GM18519 (cell line): ENCODE measurements around the gene SMG5.
"Not testable (repeated sequence)": the region's sequence is repeated elsewhere in the genome, so short reads cannot be mapped to it uniquely, and the experiment has no call there.

Source experiments
- ATAC-seq: cut with Tn5 transposase; IDR thresholded peaks from one replicate; pipeline ENCODE4 v1.9.1; 2021; ENCODE audit warnings: mild to moderate bottlenecking, moderate library complexity; ENCODE audit not compliant: unreplicated experiment, low FRiP score

Gene SMG5, protein sequence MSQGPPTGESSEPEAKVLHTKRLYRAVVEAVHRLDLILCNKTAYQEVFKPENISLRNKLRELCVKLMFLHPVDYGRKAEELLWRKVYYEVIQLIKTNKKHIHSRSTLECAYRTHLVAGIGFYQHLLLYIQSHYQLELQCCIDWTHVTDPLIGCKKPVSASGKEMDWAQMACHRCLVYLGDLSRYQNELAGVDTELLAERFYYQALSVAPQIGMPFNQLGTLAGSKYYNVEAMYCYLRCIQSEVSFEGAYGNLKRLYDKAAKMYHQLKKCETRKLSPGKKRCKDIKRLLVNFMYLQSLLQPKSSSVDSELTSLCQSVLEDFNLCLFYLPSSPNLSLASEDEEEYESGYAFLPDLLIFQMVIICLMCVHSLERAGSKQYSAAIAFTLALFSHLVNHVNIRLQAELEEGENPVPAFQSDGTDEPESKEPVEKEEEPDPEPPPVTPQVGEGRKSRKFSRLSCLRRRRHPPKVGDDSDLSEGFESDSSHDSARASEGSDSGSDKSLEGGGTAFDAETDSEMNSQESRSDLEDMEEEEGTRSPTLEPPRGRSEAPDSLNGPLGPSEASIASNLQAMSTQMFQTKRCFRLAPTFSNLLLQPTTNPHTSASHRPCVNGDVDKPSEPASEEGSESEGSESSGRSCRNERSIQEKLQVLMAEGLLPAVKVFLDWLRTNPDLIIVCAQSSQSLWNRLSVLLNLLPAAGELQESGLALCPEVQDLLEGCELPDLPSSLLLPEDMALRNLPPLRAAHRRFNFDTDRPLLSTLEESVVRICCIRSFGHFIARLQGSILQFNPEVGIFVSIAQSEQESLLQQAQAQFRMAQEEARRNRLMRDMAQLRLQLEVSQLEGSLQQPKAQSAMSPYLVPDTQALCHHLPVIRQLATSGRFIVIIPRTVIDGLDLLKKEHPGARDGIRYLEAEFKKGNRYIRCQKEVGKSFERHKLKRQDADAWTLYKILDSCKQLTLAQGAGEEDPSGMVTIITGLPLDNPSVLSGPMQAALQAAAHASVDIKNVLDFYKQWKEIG

DNA sequence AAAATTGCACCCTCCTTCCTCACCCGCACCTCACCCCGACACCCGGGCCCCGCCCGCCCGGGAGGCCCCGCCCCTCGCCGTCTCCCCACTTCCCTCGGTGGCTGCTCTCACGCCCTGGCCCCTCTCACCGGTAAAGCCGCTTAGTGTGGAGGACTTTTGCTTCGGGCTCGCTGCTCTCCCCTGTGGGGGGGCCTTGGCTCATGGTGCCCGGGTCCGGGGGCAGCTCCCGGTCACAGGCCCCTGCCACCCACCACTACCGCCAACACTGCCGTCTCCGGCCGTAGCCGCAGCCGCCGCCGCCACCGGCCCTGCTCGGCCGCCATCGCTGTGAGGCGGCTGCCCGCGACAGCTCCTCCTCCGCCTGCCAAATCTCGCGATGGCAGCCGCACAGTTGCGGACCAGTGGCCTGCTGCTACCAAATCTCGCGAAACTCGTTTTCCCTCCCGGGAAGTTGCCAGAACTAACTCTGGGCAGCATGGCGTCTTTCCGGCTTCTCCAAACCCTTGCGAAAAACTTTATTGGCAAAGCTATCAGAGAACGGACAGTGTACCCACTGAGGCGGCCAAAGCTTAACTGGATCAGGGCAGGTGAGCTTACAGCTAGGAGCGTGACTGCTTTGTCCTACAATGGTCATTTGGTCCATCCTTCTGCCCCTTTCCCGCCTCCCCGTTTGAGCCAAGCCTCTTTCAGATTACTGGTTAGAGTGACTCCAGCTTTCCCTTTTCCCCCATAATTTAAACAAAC lies at the start of gene SMG5:
Gene SMG5 (minus strand): TSS at position 347 of the 744 bp plus-strand sequence. CDS start 145 bp downstream, at position 202.
- ATAC-seq, result peak; percentile 63

DNA sequence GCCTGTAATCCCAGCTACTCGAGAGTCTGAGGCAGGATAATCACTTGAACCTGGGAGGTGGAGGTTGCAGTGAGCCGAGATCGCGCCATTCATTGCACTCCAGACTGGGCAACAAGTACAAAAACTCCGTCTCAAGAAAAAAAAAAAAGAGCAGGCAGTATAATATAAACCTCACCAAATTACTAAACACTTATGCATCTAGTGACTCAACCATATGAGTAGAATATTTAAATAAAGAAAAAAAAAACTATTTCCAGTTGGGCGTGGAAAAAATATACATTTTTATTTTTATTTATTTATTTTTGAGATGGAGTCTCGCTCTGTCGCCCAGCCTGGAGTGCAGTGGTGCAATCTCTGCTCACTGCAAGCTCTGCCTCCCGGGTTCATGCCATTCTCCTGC lies 40.6 kb upstream of the SMG5 start:
- not testable (repeated sequence) for ATAC-seq

DNA sequence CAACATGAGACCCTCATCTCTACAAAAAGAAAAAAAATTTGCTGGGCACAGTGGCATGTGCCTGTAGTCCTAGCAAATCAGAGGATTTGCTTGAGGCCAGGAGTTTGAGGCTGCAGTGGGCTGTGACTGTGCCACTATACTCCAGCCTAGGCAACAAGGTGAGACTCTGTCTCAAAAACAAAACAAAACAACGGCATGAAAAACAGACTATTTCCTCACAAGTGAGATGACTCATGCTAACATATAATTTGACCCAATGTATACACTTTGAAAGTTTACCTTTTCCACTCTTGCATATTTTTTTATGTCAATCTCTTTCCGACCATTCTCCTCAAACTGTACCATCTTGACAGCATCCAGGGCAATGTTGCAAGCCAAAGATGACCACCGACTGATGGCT lies 37.9 kb upstream of the SMG5 start:
- no peak for ATAC-seq

DNA sequence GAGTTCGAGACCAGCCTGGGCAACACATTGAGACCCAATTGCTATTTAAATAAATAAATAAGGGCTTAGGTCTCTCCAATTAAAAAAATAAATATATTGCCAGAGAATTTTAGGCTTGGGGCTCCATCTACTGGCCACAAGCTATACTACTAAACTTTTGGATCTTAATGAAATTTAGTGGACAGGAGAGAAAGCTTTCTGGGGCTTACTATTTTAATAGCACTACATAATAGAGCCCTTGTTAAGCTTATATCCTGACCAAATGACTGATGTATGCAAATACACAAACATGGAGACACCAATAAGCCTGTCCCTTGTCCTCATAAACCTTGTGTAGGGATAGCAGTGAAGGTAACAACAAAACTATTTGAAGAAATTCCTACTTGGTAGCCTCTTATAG lies 37.0 kb upstream of the SMG5 start:
- no peak for ATAC-seq

DNA sequence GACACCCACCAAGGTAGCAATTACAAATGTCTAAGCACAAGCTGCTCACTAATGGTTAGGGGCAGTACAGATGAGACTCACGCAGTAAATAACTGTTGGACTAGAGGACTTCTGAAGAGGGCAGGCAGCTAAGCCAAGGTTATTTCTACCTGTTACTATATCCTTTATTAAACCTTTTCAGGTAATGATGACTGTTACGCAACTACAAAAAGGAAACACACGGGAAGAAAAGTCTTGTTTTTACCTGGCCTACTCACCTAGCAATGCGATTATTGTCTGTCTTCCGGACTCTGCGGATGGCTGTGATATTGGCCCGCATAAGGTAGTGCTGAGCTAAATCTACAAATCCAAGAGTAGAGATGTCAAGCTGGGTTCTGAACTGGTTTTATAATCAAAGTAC lies 34.3 kb upstream of the SMG5 start:
- no peak for ATAC-seq

DNA sequence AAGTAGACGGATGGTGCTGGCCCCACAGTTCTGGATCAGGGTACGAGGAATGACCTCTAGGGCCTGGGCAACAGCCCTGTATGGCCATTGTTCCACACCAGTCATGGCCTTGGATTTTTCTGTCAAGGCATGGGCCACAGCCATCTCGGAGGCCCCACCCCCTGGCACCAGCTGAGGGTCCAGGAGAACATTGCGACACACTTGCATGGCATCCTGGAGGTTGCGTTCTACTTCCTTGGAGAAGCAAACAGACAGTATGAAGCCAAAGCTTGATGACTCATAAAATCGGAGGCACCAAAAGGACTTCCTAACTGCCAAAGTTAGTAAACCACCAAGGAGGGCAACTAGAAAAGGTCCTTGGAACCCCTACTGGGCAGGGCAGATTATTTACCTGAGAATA lies 28.3 kb upstream of the SMG5 start:
- no peak for ATAC-seq

DNA sequence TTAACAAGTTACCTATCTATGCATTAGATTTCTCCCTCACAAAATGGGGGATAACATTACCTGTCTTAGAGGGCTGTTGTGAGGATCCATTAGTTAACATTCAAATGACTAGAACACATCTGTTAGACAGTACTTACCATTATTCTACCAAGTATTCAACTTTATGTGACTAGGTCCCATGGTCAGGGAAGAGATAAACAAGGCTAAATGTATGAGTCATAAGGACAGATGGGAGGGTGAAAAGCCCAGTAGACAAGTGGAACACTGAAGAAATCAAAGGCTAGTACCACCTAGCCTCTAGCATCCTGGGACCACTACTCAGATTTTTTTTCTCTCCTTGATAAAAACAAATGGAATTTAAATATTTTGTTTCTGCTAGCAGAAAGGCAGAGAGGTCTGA lies 25.5 kb upstream of the SMG5 start:
- no peak for ATAC-seq

DNA sequence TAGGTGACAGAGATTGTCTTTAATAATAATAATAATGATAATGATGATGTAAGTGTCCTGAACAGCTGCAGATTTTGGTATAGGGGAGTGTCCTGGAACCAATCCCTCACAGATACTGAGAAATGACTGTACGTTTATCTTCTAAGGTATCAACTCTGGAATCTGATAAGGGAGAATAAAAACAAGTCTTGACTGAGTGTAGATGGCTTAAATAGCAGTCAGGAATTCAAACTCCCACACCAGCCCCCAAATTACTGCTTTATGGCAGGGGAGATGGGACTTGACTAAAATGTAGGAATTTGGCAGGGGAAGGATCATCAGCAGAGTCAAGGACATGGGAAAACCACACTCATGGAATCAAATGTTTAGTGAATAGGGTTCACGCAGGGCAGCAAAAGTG lies 22.6 kb upstream of the SMG5 start:
- no peak for ATAC-seq

DNA sequence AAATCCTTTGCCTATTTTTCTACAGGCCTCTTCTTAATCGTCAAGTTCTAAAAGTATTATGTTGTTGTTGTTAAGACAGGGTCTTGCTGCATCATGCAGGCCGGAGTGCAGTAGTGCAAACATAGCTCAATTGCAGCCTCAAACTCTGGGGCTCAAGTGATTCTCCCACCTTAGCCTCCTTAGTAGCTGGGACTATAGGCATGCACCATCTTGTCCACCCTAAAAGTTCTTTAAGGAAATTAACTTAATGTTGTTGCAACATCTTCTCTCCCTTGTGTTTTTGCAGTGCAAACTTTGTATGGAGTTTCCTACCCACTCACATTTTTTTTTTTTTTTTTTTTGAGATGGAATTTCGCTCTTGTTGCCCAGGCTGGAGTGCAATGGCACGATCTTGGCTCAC lies 20.6 kb upstream of the SMG5 start:
- no peak for ATAC-seq

DNA sequence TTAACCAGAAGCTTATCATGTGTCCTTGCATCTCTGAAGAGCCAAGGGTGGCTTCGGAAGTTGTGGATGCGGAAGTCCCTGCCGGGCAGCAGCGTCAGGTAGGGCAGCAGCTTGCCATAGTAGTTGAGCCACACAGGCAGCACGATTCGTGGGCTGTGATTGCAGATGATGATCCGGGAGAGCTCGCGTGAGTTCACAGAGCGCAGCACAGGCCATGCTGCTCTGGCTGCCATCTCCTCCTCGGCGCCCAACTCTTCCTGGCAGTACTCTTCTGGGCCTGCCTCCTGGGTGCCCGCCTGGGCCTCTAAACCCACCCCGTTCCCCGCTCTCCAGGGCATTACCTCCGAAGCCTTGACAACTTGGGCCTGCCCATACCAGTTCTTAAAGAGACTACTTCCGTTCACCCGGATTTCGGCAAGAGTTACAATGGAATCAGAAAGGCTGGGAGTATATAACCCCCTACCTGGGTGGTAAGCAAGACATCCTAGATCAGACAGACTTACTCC lies 16.3 kb upstream of the SMG5 start, which contains the start of gene VHLL:
Gene VHLL (minus strand): TSS at position 456 of the 506 bp plus-strand sequence. CDS start 118 bp downstream, at position 338.
- no peak for ATAC-seq

DNA sequence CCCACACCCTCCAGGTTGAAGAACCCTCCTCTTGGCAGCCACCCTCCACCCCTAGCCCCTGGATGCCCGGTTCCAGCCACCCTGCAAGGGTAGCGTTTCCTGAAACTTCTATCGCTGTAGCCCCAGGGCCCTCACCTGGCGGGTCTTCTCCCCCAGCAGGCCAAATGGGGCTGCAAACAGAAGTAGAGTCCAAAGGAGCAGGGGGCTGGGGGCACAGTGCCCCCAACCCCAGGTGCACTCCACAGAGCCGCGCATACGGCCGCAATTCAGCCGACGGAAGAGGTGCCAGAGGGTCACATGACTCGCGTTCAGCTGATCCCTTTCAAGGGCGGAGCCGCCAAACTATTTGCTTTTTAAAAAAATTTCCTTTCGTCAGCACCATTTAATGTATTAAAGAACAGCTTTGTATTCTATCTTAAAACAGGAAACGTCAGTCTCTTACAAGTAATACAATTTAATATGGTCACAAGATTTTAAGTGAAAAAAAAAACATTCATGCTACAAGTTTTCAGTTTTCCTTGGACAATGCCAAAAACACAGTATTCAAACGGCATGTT lies 12.8 kb upstream of the SMG5 start, which contains the start of gene GLMP:
Gene GLMP (minus strand): TSS at position 289 of the 557 bp plus-strand sequence. CDS start 34 bp downstream, at position 255.
- ATAC-seq, result no peak

DNA sequence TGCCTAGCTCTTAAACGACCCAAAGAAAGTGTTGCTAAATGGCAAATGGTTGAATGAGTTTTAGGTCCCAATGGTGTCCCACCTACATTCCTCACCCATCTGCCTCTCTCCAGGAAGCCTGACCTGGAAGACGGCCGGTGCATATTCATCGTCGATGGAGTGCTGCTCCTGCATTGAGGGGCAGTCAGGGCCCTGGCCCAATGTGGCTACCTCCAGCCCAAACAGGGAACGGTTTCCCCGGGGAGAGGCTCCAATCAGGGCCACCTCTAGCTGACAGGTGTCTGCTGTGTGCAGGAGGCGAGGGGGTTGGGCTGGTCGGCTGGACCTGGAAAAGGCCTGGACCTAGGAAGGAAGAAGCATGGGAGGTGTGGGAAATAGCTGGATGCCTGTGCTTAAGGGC lies 11.3 kb upstream of the SMG5 start:
- ATAC-seq, result no peak

DNA sequence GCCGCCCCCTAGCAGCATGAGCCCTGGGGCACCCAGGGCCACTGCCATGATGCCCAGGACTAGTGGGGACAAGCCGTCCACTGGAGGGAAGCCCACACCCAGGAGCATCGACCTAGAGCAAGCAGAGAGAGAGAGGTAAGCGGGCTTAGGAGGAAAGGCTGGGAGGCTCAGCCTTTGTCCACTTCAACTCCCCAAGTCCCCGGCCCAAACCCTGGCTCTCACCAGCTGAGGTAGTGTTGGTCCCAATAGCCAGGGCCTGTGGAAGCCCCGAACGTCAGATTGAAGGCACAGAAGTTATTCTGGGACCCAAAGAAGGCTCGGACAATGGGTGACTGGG lies 10.4 kb upstream of the SMG5 start:
- no peak for ATAC-seq

DNA sequence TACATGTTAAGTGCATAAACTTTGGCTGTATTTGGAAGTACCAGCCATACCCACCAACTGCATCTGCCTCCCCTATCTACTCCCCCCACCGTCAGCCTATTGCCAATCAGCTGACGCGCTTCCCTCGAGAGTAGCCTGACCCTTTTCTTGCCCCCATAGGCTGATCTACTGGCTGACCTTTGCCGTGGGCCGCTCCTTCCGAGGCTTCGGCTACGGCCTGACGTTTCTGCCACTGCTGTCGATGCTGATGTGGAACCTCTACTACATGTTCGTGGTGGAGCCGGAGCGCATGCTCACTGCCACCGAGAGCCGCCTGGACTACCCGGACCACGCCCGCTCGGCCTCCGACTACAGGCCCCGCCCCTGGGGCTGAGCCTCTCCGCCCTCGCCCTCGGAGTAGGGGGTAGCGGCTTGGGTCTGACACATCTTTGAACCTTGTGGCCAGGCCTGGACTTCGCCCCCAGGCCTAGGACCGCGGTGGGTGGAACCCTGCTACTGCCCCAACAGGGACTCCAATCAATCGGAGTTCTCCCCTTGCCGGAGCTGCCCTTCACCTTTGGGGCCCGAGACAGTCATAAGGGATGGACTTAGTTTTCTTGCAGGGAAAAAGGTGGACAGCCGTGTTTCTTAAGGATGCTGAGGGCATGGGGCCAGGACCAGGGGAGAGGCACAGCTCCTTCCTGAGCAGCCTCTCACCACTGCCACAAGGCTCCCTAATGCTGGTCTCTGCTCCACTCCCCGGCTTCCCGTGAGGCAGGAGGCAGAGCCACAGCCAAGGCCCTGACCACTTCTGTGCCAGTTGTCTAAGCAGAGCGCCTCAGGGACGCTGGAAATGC lies 8.8 kb upstream of the SMG5 start:
- ATAC-seq, result no peak

DNA sequence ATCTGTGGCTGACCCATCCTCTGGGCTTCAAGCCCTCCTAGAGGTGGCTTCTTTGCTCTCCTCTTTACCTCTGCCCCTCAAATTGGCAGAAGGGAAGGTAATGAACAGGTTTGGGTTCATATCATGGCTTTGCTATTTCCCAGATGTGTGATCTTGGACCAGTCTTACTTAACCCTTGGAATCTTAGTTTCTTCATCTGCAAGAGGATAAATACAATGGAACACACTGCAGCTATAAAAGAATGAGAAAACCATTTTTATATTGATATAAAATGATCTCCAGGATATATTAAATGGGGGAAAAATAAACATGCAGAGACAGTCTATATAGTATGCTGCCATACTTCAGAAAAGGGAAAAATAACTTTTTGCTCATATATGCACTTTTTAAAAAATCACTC lies 7.2 kb upstream of the SMG5 start:
- no peak for ATAC-seq

DNA sequence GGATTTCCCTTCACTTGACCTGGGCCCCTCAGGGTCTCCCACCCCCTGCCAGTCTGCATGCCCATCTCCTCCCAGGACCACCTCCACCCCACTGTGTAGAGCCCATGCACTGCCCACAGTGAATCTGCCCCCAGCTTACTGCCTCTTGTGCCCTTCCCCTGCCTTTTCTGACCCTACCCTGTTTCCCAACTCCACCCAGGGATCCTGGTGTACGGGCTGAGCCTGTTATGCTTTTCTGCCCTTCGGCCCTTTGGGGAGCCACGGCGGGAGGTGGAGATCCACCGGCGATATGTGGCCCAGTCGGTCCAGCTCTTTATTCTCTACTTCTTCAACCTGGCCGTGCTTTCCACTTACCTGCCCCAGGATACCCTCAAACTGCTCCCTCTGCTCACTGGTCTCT lies 3.4 kb upstream of the SMG5 start:
- ATAC-seq, result no peak

DNA sequence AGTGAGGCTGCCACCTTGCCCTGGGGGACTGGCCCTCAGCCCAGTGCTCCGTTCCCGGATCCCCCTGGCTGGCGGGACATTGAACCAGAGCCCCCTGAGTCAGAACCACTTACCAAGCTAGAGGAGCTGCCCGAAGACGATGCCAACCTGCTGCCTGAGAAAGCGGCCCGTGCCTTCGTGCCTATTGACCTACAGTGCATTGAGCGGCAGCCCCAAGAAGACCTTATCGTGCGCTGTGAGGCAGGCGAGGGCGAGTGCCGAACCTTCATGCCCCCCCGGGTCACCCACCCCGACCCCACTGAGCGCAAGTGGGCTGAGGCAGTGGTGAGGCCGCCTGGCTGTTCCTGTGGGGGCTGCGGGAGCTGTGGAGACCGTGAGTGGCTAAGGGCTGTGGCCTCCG lies 2.8 kb upstream of the SMG5 start:
- no peak for ATAC-seq

DNA sequence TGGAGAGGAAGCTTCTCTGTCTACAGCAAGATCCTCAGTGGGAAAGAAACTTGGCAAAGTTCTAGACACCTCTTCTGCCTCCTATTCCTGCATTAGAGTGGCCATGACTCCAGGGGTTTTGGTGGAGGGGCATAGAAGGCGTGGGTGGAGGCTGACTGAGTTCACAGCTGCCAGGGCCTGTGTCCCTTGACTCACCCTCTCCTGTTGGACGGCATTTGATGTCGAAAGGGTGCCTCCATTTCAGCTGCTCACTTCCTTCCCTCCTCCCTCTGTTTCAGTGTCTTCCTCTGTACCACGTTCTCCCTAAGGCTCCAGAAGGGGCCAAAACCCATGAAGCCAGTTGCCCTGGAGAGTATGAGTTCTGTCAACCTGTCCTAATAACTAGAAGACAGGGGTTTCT lies 2.1 kb upstream of the SMG5 start:
- no peak for ATAC-seq

DNA sequence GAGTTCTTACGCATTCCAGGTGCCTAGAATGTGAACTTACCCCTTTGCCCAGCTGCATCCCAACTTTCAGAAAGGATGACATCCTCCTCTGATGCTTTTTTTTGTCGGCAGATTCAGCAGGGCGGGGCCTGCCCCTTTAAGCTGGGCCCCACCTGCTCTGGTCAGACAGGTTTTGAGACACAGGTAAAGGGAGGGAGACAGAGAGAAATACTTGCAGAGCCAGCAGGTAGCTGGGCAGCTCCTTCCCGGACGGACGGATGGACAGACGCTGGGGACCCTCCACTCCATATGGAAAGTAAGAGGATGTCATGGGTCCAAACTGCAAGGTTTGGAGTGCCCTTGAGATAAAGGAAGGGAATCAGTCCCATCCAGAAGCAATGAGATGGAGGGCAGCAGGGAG lies 1.5 kb upstream of the SMG5 start, which contains the start of gene TMEM79:
Gene TMEM79 (plus strand): TSS at position 214 of the 400 bp plus-strand sequence. CDS start 902 bp downstream, outside the sequence.
- ATAC-seq, result no peak
